Endodermal cell (in vitro differentiated cells): ENCODE measurements around the gene ZNF573. TPM values are rescaled to one million over a fixed set of nuclear protein-coding genes. Genes with fewer than 3 reads are reported as not detected.

Source experiments
- DNase-seq: peaks from one replicate; pipeline ENCODE4 v3.0.0-alpha.2; 2017
- H3K27ac ChIP-seq: 2 replicates; pipeline ENCODE4 v1.5.1; 2013; ENCODE audit warnings: mild to moderate bottlenecking, low read depth, low read length, moderate library complexity
- H3K27me3 ChIP-seq: 2 replicates; pipeline ENCODE4 v1.6.1; 2013; ENCODE audit warnings: mild to moderate bottlenecking, low read length, moderate library complexity; ENCODE audit not compliant: insufficient read depth, control insufficient read depth, poor library complexity, severe bottlenecking
- H3K36me3 ChIP-seq: 2 replicates; pipeline ENCODE4 v1.7.0; 2013; ENCODE audit warnings: mild to moderate bottlenecking, low read length, moderate library complexity; ENCODE audit not compliant: control insufficient read depth, insufficient read depth
- H3K4me1 ChIP-seq: one replicate; pipeline ENCODE4 v1.7.0; 2013; ENCODE audit warnings: low read length; ENCODE audit not compliant: control insufficient read depth, insufficient read depth
- H3K4me3 ChIP-seq: 2 replicates; pipeline ENCODE4 v1.5.1; 2013; ENCODE audit warnings: mild to moderate bottlenecking, low read length, moderate library complexity
- H3K9ac ChIP-seq: 2 replicates; pipeline ENCODE4 v1.6.1; 2013; ENCODE audit warnings: mild to moderate bottlenecking, low read length, moderate library complexity; ENCODE audit not compliant: poor library complexity, severe bottlenecking; ENCODE audit errors: extremely low read depth
- H3K9me3 ChIP-seq: 2 replicates; pipeline ENCODE4 v1.6.1; 2013; ENCODE audit warnings: mild to moderate bottlenecking, low read length, moderate library complexity; ENCODE audit not compliant: control insufficient read depth
- H3K27ac Mint-ChIP-seq: 2 replicates; pipeline ENCODE4 v1.8.0; 2020; ENCODE audit warnings: mixed read lengths
- H3K27me3 Mint-ChIP-seq: 2 replicates; pipeline ENCODE4 v1.8.0; 2021; ENCODE audit warnings: mild to moderate bottlenecking, mixed read lengths; ENCODE audit not compliant: insufficient read depth
- H3K36me3 Mint-ChIP-seq: 2 replicates; pipeline ENCODE4 v1.8.0; 2020; ENCODE audit warnings: low read depth, mixed read lengths
- H3K4me1 Mint-ChIP-seq: 2 replicates; pipeline ENCODE4 v1.8.0; 2020; ENCODE audit warnings: mixed read lengths
- H3K4me3 Mint-ChIP-seq: 2 replicates; pipeline ENCODE4 v1.8.0; 2020; ENCODE audit warnings: mild to moderate bottlenecking, moderate library complexity, mixed read lengths
- H3K9me3 Mint-ChIP-seq: 2 replicates; pipeline ENCODE4 v1.8.0; 2020; ENCODE audit warnings: mild to moderate bottlenecking, mixed read lengths
- CTCF ChIP-seq: fragments of 200-600 bp; sonication (generic); conservative IDR thresholded peaks from 2 replicates; pipeline ENCODE4 v1.5.0; 2021; ENCODE audit warnings: antibody characterized with exemption, mild to moderate bottlenecking
- WGBS, 2 experiments: methylation state at CpG; one replicate each; pipeline versions ENCODE4 v1.1.5 to v1.1.7; 2013; ENCODE audit warnings: missing lambda C conversion rate in 2 of 2, mixed read lengths in 1 of 2; ENCODE audit not compliant: insufficient coverage in 1 of 2, insufficient read length in 1 of 2; 5-methylcytosine and 5-hydroxymethylcytosine counted together
- total RNA-seq, 2 donors: library from RNA; stranded (reverse); fragmentation: NEBNext Ultra II Directional in 1 of 2; extraction: Animal tissue kit (Norgen Biotek cat#: 25700) in 1 of 2; gene quantifications; 2 replicates in 1 of 2; 3 replicates in 1 of 2; pipeline ENCODE4 v1.2.1, GENCODE V29; 2021

Gene ZNF573
- total RNA-seq, 2 donors from 2014 or later, result 11.1 to 14.0 TPM

GRCh38 chr19:37719927-37720265 lies 59.5 kb downstream of the ZNF573 start:
- Histone ChIP-seq H3K27ac (no peak overlapping the region), H3K36me3 (peaks cover 2% of the 10 kb centered on the region), H3K9ac (no peak overlapping the region), H3K27me3 (no peaks in the 10 kb centered on the region), H3K9me3 (peaks cover under 1% of the 10 kb centered on the region), H3K4me3 (peak overlapping the region; percentile 85), H3K4me1 (no peaks in the 10 kb centered on the region)
- Mint-ChIP-seq H3K9me3 (peaks cover 2% of the 10 kb centered on the region), H3K4me3 (peak overlapping the region; percentile 86), H3K36me3 (peaks cover 18% of the 10 kb centered on the region), H3K27me3 (no peaks in the 10 kb centered on the region), H3K4me1 (peaks cover 16% of the 10 kb centered on the region), H3K27ac (no peak overlapping the region)
- WGBS, 2 experiments, result 10 to 26% methylated on average over 2 to 8 of the region's 8 CpGs
- TF ChIP-seq CTCF, result no peak
- no peak for DNase-seq

- Histone ChIP-seq H3K36me3 (peaks cover 7% of the 10 kb centered on the region), H3K9me3 (peaks cover 6% of the 10 kb centered on the region), H3K9ac (peak within 1 kb of the TSS; percentile 56), H3K27me3 (no peaks in the 10 kb centered on the region), H3K4me3 (peak within 1 kb of the TSS; percentile 85), H3K4me1 (no peaks in the 10 kb centered on the region), H3K27ac (no peak within 1 kb of the TSS)
- Mint-ChIP-seq H3K27me3 (no peaks in the 10 kb centered on the region), H3K4me3 (peak within 1 kb of the TSS; percentile 86), H3K9me3 (peaks cover 2% of the 10 kb centered on the region), H3K4me1 (peaks cover 16% of the 10 kb centered on the region), H3K36me3 (peaks cover 23% of the 10 kb centered on the region), H3K27ac (peak within 1 kb of the TSS; percentile 84)
- peak; percentile 98 for DNase-seq
- TF ChIP-seq CTCF, result peak; percentile 81
- WGBS, 2 experiments, result 0% methylated on average over 20 to 54 of the region's 54 CpGs
Observed at GRCh38 chr19:37719111-37719926, 60.1 kb downstream of the ZNF573 start, which contains the start of gene ZNF607. ZNF607 (minus strand) TSS chr19:37719761; CDS start chr19:37711618, 8,143 bp downstream.

DNA sequence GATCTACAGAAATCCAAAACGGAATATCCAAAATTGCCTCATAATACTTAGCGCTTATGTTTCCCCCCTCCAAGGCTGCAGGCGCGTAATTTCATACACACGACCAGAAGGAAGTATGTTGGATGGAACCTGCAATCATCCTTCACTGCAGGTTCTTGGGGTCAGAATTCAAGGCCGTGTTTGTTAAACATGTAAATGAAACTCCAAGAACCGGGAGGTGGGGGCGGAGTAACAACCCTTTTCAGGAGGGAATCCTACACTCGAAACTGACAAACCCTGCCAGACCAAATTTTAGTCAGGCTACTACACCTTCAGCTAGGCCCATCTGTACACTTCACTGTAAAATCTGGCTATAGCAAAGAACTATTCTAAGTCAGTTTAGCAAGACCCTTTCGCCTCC lies 61.1 kb downstream of the ZNF573 start:
- no peak for TF ChIP-seq CTCF
- Mint-ChIP-seq H3K27ac (no peak overlapping the region), H3K4me1 (peaks cover 16% of the 10 kb centered on the region), H3K36me3 (peaks cover 30% of the 10 kb centered on the region), H3K4me3 (peak overlapping the region; percentile 86), H3K9me3 (peaks cover 2% of the 10 kb centered on the region), H3K27me3 (no peaks in the 10 kb centered on the region)
- Histone ChIP-seq H3K9ac (no peak overlapping the region), H3K27me3 (no peaks in the 10 kb centered on the region), H3K27ac (no peak overlapping the region), H3K36me3 (peaks cover 7% of the 10 kb centered on the region), H3K9me3 (peaks cover 6% of the 10 kb centered on the region), H3K4me3 (peak overlapping the region; percentile 85), H3K4me1 (no peaks in the 10 kb centered on the region)
- 54 to 65% methylated on average over 5 to 10 of the region's 10 CpGs for WGBS, 2 experiments
- peak; percentile 51 for DNase-seq
